DOHH2 (cell line): Measurements from ENCODE around the gene TSPAN33.

ENCODE experiments used
- H3F3A ChIP-seq: fragments of 200-600 bp; sonication (generic), shearing (Covaris generic); 2 replicates; pipeline ENCODE4 v1.6.0; 2016; ENCODE audit warnings: antibody characterized with exemption, mild to moderate bottlenecking; ENCODE audit not compliant: control insufficient read depth, insufficient read depth
- H3K27ac ChIP-seq: fragments of 200-600 bp; sonication (generic); 2 replicates; pipeline ENCODE4 v1.5.1; 2014; ENCODE audit warnings: low read depth, mild to moderate bottlenecking, low read length, moderate library complexity
- H3K27me3 ChIP-seq: fragments of 200-600 bp; sonication (generic); 2 replicates; pipeline ENCODE4 v1.6.1; 2014; ENCODE audit warnings: mild to moderate bottlenecking, low read length, mixed read lengths; ENCODE audit not compliant: control insufficient read depth
- H3K36me3 ChIP-seq: fragments of 200-600 bp; sonication (generic); 2 replicates; pipeline ENCODE4 v1.6.1; 2014; ENCODE audit warnings: mild to moderate bottlenecking, low read length, moderate library complexity, mixed read lengths; ENCODE audit not compliant: control insufficient read depth
- H3K4me1 ChIP-seq: fragments of 200-600 bp; sonication (generic); 2 replicates; pipeline ENCODE4 v1.6.1; 2014; ENCODE audit warnings: mild to moderate bottlenecking, low read length, mixed read lengths; ENCODE audit not compliant: control insufficient read depth
- H3K4me2 ChIP-seq: fragments of 200-600 bp; sonication (generic); 2 replicates; pipeline ENCODE4 v1.6.0; 2014; ENCODE audit warnings: mild to moderate bottlenecking, low read length, moderate library complexity
- H3K4me3 ChIP-seq: fragments of 200-600 bp; sonication (generic); 2 replicates; pipeline ENCODE4 v1.5.1; 2014; ENCODE audit warnings: mild to moderate bottlenecking, low read length, mixed read lengths
- H3K79me2 ChIP-seq: fragments of 200-600 bp; sonication (generic); 2 replicates; pipeline ENCODE4 v1.6.1; 2014; ENCODE audit warnings: mild to moderate bottlenecking, low read length, mixed read lengths; ENCODE audit not compliant: control insufficient read depth
- H3K9me2 ChIP-seq: fragments of 200-600 bp; sonication (generic); replicated peaks from 2 replicates; pipeline ENCODE4 v1.6.1; 2014; ENCODE audit warnings: mild to moderate bottlenecking, low read length, mixed read lengths; ENCODE audit not compliant: control insufficient read depth
- H3K9me3 ChIP-seq: fragments of 200-600 bp; sonication (generic); 2 replicates; pipeline ENCODE4 v1.6.1; 2014; ENCODE audit warnings: antibody characterized with exemption, low read length, mixed read lengths; ENCODE audit not compliant: control insufficient read depth, insufficient read depth
- H4K20me1 ChIP-seq: fragments of 200-600 bp; sonication (generic); 2 replicates; pipeline ENCODE4 v1.6.0; 2014; ENCODE audit warnings: low read depth, mild to moderate bottlenecking, antibody characterized with exemption, low read length, moderate library complexity; ENCODE audit not compliant: control insufficient read depth, insufficient read depth
- CTCF ChIP-seq: fragments of 200-600 bp; sonication (generic); IDR thresholded peaks from one replicate; pipeline ENCODE4 v1.5.1; 2014; ENCODE audit warnings: antibody characterized with exemption, mild to moderate bottlenecking, low read depth, low read length; ENCODE audit not compliant: poor library complexity, severe bottlenecking
- EZH2phosphoT487 ChIP-seq: fragments of 200-600 bp; sonication (generic); IDR thresholded peaks from 2 replicates; pipeline ENCODE4 v1.6.1; 2017; ENCODE audit warnings: borderline replicate concordance, mild to moderate bottlenecking, antibody characterized with exemption, low read length, moderate library complexity, mixed read lengths

The TSPAN33 gene

GRCh38 chr7:129159539-129159938 lies 15.0 kb downstream of the TSPAN33 start:
- no peaks in the 10 kb centered on the region for H3K27me3 ChIP-seq
- peaks cover 39% of the 10 kb centered on the region for H3K4me1 ChIP-seq
- no peak overlapping the region for H3K4me2 ChIP-seq
- H3K36me3 ChIP-seq = peaks cover 28% of the 10 kb centered on the region
- H3F3A ChIP-seq = no peaks in the 10 kb centered on the region
- no peaks in the 10 kb centered on the region for H3K9me3 ChIP-seq
- no peak overlapping the region for H3K4me3 ChIP-seq
- H3K79me2 ChIP-seq = peaks cover 20% of the 10 kb centered on the region
- no peaks in the 10 kb centered on the region for H3K9me2 ChIP-seq
- no peak overlapping the region for H3K27ac ChIP-seq
- TF ChIP-seq EZH2phosphoT487 = no peak
- TF ChIP-seq CTCF = no peak
- no peaks in the 10 kb centered on the region for H4K20me1 ChIP-seq

- peaks cover 39% of the 10 kb centered on the region for H3K4me1 ChIP-seq
- H3K27me3 ChIP-seq = no peaks in the 10 kb centered on the region
- no peak overlapping the region for H3K4me2 ChIP-seq
- no peaks in the 10 kb centered on the region for H3K9me2 ChIP-seq
- no peak for TF ChIP-seq EZH2phosphoT487
- no peak for TF ChIP-seq CTCF
- no peak overlapping the region for H3K27ac ChIP-seq
- no peaks in the 10 kb centered on the region for H3K9me3 ChIP-seq
- no peak overlapping the region for H3K4me3 ChIP-seq
- H4K20me1 ChIP-seq = no peaks in the 10 kb centered on the region
- peaks cover 17% of the 10 kb centered on the region for H3K79me2 ChIP-seq
- H3F3A ChIP-seq = no peaks in the 10 kb centered on the region
- peaks cover 36% of the 10 kb centered on the region for H3K36me3 ChIP-seq
Measured at GRCh38 chr7:129160161-129160905, 15.8 kb downstream of the TSPAN33 start.

- Histone ChIP-seq H3K4me3 (no peak overlapping the region), H4K20me1 (no peaks in the 10 kb centered on the region), H3K4me2 (no peak overlapping the region), H3F3A (peaks cover 4% of the 10 kb centered on the region), H3K9me2 (no peaks in the 10 kb centered on the region), H3K36me3 (peaks cover 46% of the 10 kb centered on the region), H3K27ac (no peak overlapping the region), H3K79me2 (peaks cover 17% of the 10 kb centered on the region), H3K27me3 (no peaks in the 10 kb centered on the region), H3K4me1 (peaks cover 44% of the 10 kb centered on the region), H3K9me3 (no peaks in the 10 kb centered on the region)
- TF ChIP-seq EZH2phosphoT487 = no peak
- TF ChIP-seq CTCF = no peak
Measured at GRCh38 chr7:129161524-129162225, 17.2 kb downstream of the TSPAN33 start.
